ENCODE results near the gene SNRPA1.

SNRPA1 gene

DNA sequence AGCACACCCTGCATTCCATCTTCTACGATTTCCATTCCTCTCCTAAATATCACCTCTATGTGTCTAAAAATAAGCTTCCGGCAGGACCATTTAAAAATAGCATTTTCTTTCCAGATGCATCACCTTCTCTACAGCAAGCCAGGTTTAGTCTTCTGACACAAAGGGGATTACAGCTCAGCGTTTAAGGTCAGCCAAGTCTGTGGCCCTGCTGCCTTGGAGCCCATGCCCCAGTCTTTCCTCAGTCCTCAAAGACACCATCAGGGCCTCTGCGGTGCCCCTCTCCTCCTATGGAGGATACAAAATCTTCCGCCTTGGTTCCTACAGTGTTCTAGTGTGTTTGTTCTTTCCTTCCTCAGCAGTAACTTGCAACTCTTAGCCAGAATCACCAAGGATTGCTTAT lies 21.5 kb downstream of the SNRPA1 start:
- TF ChIP-seq NFIC (IDR thresholded peaks at IDR 0.05), result no peak
- TF ChIP-seq TEAD4 (IDR thresholded peaks at IDR 0.05), result no peak
- no peak for TF ChIP-seq CREB1 (IDR thresholded peaks at IDR 0.05; ENCODE audit: low read depth)
- TF ChIP-seq ZBTB7A (IDR thresholded peaks at IDR 0.05; ENCODE audit: low read depth), result no peak
- no peak for TF ChIP-seq EGR1 (IDR thresholded peaks at IDR 0.05)
- TF ChIP-seq, protein P1, sequence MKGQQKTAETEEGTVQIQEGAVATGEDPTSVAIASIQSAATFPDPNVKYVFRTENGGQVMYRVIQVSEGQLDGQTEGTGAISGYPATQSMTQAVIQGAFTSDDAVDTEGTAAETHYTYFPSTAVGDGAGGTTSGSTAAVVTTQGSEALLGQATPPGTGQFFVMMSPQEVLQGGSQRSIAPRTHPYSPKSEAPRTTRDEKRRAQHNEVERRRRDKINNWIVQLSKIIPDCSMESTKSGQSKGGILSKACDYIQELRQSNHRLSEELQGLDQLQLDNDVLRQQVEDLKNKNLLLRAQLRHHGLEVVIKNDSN (IDR thresholded peaks at IDR 0.05), result no peak
- no peak for TF ChIP-seq RAD21 (IDR thresholded peaks at IDR 0.05; ENCODE audit: low read depth)
- TF ChIP-seq EP300 (IDR thresholded peaks at IDR 0.05; ENCODE audit: borderline replicate concordance), result no peak
- no peak for TF ChIP-seq FOXM1 (IDR thresholded peaks at IDR 0.05; ENCODE audit: borderline replicate concordance, low read depth)
- no peak for TF ChIP-seq TAF1 (IDR thresholded peaks at IDR 0.05; ENCODE audit: low read depth)
- no peak for TF ChIP-seq TCF12 (IDR thresholded peaks at IDR 0.05; ENCODE audit: low read depth)
- TF ChIP-seq, protein P2, sequence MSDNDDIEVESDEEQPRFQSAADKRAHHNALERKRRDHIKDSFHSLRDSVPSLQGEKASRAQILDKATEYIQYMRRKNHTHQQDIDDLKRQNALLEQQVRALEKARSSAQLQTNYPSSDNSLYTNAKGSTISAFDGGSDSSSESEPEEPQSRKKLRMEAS (IDR thresholded peaks at IDR 0.05), result no peak
- no peak for TF ChIP-seq CEBPB (IDR thresholded peaks at IDR 0.05)
- TF ChIP-seq, protein P3, sequence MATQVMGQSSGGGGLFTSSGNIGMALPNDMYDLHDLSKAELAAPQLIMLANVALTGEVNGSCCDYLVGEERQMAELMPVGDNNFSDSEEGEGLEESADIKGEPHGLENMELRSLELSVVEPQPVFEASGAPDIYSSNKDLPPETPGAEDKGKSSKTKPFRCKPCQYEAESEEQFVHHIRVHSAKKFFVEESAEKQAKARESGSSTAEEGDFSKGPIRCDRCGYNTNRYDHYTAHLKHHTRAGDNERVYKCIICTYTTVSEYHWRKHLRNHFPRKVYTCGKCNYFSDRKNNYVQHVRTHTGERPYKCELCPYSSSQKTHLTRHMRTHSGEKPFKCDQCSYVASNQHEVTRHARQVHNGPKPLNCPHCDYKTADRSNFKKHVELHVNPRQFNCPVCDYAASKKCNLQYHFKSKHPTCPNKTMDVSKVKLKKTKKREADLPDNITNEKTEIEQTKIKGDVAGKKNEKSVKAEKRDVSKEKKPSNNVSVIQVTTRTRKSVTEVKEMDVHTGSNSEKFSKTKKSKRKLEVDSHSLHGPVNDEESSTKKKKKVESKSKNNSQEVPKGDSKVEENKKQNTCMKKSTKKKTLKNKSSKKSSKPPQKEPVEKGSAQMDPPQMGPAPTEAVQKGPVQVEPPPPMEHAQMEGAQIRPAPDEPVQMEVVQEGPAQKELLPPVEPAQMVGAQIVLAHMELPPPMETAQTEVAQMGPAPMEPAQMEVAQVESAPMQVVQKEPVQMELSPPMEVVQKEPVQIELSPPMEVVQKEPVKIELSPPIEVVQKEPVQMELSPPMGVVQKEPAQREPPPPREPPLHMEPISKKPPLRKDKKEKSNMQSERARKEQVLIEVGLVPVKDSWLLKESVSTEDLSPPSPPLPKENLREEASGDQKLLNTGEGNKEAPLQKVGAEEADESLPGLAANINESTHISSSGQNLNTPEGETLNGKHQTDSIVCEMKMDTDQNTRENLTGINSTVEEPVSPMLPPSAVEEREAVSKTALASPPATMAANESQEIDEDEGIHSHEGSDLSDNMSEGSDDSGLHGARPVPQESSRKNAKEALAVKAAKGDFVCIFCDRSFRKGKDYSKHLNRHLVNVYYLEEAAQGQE (IDR thresholded peaks at IDR 0.05; ENCODE audit: low read depth), result no peak
- no peak for TF ChIP-seq YY1 (IDR thresholded peaks at IDR 0.05; ENCODE audit: low read depth)

DNA sequence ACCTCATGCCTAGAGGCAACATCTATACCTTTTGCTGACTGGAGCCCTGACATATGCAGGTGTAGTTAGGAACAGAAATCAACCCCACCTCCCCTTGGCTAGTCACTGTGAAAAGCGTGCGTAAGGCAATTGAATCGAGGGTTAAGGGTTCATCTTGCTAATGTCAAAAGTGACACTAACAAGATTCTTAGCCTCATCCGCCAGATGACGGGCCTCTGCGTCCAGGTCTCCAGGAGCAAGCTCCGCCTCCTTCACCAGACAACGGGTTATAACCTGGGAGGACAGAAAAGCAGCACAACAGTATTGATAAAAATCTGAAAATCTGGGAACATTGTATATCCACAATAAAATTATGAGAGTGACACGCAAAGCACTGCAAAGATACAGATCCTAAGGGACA lies 22.5 kb downstream of the SNRPA1 start:
- TF ChIP-seq, protein P2 (IDR thresholded peaks at IDR 0.05), result no peak
- TF ChIP-seq NFIC (IDR thresholded peaks at IDR 0.05) (no peak), CREB1 (IDR thresholded peaks at IDR 0.05; ENCODE audit: low read depth) (no peak), TAF1 (IDR thresholded peaks at IDR 0.05; ENCODE audit: low read depth) (no peak), ZBTB7A (IDR thresholded peaks at IDR 0.05; ENCODE audit: low read depth) (no peak), RAD21 (IDR thresholded peaks at IDR 0.05; ENCODE audit: low read depth) (no peak), EGR1 (IDR thresholded peaks at IDR 0.05) (no peak)
- TF ChIP-seq, protein P3 (IDR thresholded peaks at IDR 0.05; ENCODE audit: low read depth), result no peak

GRCh38 chr15:101269479-101270223 lies 25.4 kb downstream of the SNRPA1 start:
- TF ChIP-seq EGR1 (IDR thresholded peaks at IDR 0.05) (no peak), CREB1 (IDR thresholded peaks at IDR 0.05; ENCODE audit: low read depth) (no peak), NFIC (IDR thresholded peaks at IDR 0.05) (no peak), TAF1 (IDR thresholded peaks at IDR 0.05; ENCODE audit: low read depth) (no peak), TCF12 (IDR thresholded peaks at IDR 0.05; ENCODE audit: low read depth) (no peak)
- TF ChIP-seq, protein P3 (IDR thresholded peaks at IDR 0.05; ENCODE audit: low read depth), result no peak
- TF ChIP-seq, protein P2 (IDR thresholded peaks at IDR 0.05), result 0 out of 2 replicates have a peak, but pooled peaks have one; percentile 25

DNA sequence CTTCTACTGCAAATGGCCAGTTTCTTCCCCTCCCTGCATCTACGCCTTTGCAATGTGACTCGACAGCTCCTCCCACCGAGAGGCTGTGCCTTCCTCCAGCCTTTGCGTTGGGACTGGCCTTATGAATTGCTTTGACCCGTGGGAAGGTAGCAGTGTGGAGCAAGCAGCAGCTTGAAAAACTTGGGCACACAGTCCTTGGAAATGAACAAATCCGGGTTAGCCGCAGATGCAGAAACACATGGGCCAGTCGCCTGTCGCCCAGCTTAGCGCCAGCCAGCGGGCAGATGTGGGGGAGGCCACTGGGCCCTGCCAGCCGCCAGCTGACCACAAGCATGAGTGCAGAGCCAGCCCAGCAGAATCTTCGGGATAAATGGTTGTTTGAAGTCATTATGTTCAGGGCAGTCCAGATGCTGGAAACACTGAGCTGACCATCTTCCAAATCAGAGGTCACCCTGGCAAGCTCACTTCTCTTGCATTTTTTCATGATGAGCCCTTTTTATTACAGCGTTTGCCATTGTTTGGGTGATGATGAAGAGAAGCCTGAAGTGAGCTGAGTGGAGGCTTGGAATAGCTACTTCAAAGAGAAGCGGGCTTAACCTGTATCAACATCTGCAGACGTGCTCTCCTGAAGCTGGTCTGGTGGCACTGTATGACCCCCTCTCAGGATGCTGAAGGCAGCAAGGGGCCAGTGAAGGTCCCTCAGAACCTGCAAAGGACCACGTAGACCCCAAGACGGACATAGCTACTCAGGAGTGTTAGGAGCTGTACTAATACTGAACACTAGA lies 27.5 kb downstream of the SNRPA1 start:
- TF ChIP-seq CREB1 (IDR thresholded peaks at IDR 0.05; ENCODE audit: low read depth) (no peak), ZBTB7A (IDR thresholded peaks at IDR 0.05; ENCODE audit: low read depth) (no peak), NFIC (IDR thresholded peaks at IDR 0.05) (no peak), CEBPB (IDR thresholded peaks at IDR 0.05) (no peak), FOXM1 (IDR thresholded peaks at IDR 0.05; ENCODE audit: borderline replicate concordance, low read depth) (no peak)

Measured in Ishikawa (cell line).